Kasumi-1 (cell line): ENCODE measurements around the gene PRSS2.

ENCODE experiments used
- DNase-seq, 2 experiments: peaks; one replicate each; lab custom pipeline; 2025; lab: John Stamatoyannopoulos, UW

The PRSS2 gene

DNA sequence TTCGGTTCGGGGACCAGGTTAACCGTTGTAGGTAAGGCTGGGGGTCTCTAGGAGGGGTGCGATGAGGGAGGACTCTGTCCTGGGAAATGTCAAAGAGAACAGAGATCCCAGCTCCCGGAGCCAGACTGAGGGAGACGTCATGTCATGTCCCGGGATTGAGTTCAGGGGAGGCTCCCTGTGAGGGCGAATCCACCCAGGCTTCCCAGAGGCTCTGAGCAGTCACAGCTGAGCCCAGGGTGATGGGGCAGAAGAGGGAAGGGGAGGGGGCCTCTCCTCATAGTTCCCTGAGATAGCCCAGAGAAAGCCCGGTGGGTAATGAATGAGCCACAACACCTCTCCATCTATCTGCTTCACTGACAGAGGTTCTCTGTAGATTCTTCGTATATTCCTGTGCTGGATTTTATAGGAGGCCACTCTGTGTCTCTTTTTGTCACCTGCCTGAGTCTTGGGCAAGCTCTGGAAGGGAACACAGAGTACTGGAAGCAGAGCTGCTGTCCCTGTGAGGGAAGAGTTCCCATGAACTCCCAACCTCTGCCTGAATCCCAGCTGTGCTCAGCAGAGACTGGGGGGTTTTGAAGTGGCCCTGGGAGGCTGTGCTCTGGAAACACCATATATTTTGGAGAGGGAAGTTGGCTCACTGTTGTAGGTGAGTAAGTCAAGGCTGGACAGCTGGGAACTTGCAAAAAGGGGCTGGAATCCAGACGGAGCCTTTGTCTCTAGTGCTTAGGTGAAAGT, 16.4 kb downstream of the PRSS2 start:
- no peak for DNase-seq

DNA sequence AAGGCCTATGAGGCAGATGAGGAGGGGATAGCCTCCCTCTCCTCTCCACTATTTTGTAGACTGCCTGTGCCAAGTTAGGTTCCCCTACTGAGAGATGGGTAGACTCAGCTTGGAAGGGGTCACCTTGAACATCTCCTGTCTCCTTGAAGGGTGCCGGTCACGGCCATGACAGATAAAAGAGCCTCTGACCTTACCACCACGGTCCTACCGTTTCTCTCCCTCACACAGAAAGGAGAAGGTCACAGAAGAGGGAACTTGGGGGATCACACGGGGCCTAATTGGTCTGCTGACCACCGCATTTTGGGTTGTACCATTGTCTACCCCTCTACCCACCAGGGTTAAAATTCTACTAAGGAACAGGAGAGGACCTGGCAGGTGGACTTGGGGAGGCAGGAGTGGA, 17.0 kb downstream of the PRSS2 start:
- no peak for DNase-seq

DNA sequence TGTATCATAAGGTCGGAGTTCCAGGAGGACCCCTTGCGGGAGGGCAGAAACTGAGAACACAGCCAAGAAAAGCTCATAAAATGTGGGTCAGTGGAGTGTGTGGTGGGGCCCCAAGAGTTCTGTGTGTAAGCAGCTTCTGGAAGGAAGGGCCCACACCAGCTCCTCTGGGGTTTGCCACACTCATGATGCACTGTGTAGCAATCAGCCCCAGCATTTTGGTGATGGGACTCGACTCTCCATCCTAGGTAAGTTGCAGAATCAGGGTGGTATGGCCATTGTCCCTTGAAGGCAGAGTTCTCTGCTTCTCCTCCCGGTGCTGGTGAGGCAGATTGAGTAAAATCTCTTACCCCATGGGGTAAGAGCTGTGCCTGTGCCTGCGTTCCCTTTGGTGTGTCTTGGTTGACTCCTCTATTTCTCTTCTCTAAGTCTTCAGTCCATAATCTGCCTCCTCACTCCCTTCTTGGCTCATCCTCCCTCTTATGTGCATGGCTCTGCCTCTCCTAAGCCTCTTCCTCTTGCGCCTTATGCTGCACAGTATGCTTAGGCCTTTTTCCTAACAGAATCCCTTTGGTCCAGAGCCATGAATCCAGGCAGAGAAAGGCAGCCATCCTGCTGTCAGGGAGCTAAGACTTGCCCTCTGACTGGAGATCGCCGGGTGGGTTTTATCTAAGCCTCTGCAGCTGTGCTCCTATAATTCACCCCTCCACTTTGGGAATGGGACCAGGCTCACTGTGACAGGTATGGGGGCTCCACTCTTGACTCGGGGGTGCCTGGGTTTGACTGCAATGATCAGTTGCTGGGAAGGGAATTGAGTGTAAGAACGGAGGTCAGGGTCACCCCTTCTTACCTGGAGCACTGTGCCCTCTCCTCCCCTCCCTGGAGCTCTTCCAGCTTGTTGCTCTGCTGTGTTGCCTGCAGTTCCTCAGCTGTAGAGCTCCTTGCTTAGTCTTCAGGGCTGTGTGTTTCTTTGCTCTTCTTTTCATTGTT, 17.8 kb downstream of the PRSS2 start:
- DNase-seq = no peak

DNA sequence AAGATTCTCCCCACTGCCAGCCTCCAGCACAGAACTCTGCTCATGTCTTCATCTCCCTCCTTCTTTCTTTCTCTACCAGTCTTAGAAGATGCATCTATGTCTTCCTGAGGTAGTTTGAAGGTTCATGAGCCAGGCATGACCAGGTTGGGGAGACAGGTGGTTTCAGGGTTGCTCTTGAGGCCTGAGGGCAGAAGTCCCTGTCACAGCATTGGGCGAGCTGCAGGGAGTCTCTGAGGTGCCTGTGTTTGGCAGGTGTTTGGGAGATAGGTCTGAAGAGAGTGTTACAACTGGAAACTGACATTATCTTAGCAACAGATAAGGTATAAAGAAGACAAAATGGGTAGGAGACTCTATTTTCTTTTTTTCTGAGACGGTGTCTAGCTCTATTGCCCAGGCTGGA, 18.7 kb downstream of the PRSS2 start:
- no peak for DNase-seq

DNA sequence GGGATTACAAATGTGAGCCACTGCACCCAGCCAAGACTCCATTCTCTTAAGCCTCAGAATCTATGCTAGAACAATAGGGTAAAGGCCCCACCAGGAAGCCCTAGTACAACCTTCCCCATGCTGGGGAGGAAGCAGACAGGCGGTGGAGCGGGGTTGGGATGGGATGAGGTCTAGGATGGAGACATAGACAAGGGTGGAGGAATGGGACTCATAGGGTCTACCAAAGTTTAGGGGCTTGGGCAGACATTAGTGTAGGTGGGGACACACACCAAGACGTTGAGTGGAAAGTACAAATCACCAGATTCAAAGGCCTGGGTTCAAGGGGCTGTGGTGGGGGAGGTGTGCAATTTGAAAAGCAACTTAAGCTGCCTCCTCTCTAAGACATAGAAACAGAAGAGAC, 19.3 kb downstream of the PRSS2 start:
- DNase-seq = no peak

DNA sequence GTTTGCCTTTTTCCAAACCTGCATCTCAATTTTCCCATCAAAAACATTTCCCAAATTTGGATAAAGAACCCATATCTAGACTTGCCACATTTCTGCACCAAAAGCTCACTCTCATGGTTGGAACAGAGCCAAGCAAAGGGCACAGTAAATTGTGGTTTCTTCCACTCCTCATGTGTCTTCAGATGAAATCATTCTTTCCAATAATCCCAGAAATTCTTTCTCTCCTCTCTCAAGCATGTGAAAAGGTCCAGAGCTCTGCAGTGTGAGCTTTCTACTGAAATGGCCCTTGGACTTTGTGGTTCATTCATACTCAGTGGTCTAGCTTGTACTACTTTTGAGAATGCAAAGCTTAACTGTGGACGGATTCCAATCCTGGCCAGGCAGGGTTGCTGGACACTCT, 19.8 kb downstream of the PRSS2 start:
- DNase-seq = no peak

DNA sequence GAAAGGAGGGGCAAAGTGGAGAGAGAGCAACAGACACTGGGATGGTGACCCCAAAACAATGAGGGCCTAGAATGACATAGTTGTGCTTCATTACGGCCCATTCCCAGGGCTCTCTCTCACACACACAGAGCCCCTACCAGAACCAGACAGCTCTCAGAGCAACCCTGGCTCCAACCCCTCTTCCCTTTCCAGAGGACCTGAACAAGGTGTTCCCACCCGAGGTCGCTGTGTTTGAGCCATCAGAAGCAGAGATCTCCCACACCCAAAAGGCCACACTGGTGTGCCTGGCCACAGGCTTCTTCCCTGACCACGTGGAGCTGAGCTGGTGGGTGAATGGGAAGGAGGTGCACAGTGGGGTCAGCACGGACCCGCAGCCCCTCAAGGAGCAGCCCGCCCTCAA, 20.7 kb downstream of the PRSS2 start:
- DNase-seq = no peak

DNA sequence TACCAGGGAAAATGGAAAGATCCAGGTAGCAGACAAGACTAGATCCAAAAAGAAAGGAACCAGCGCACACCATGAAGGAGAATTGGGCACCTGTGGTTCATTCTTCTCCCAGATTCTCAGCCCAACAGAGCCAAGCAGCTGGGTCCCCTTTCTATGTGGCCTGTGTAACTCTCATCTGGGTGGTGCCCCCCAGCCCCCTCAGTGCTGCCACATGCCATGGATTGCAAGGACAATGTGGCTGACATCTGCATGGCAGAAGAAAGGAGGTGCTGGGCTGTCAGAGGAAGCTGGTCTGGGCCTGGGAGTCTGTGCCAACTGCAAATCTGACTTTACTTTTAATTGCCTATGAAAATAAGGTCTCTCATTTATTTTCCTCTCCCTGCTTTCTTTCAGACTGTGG, 21.4 kb downstream of the PRSS2 start:
- no peak for DNase-seq

DNA sequence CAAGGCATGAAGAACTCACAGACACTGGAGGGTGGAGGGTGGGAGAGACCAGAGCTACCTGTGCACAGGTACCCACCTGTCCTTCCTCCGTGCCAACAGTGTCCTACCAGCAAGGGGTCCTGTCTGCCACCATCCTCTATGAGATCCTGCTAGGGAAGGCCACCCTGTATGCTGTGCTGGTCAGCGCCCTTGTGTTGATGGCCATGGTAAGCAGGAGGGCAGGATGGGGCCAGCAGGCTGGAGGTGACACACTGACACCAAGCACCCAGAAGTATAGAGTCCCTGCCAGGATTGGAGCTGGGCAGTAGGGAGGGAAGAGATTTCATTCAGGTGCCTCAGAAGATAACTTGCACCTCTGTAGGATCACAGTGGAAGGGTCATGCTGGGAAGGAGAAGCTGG, 21.8 kb downstream of the PRSS2 start:
- DNase-seq = no peak

DNA sequence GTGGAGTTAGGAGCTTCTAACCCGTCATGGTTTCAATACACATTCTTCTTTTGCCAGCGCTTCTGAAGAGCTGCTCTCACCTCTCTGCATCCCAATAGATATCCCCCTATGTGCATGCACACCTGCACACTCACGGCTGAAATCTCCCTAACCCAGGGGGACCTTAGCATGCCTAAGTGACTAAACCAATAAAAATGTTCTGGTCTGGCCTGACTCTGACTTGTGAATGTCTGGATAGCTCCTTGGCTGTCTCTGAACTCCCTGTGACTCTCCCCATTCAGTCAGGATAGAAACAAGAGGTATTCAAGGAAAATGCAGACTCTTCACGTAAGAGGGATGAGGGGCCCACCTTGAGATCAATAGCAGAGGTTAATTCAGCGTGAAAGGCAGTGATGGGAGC, 22.4 kb downstream of the PRSS2 start:
- no peak for DNase-seq

DNA sequence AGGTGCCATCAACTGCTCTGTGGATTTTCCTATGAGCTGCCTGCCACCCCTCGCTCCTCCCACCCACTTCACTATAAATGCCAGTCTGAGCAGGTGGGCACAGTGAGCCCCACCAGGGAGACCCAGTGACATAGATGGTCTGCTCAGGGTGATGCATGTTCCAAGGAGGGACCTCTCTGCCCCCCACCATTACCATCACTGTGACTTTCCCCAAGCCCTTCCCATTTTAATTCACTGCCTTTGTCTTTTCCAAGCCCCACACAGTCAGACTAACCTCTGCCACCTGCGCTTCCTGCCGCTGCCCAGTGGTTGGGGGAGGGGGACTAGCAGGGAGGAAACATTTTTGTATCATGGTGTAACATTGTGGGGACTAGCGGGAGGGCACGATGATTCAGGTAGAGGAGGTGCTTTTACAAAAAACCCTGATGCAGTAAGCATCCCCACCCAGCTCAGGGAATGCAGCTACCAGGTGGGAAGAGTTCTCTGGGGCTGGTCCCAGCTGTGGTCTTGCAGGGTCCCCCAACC, 24.6 kb downstream of the PRSS2 start:
- DNase-seq = no peak

DNA sequence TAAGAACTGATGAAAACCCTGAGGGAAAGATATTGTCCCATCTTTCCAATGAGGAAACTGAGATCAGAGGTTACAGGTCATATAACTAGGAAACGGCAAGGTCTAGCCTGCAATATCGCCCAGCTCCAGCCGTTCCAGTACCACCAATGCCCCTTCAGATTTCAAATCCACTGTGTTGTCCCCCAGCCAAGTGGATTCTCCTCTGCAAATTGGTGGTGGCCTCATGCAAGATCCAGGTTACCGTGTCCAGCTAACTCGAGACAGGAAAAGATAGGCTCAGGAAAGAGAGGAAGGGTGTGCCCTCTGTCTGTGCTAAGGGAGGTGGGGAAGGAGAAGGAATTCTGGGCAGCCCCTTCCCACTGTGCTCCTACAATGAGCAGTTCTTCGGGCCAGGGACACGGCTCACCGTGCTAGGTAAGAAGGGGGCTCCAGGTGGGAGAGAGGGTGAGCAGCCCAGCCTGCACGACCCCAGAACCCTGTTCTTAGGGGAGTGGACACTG, 25.3 kb downstream of the PRSS2 start:
- DNase-seq = no peak

DNA sequence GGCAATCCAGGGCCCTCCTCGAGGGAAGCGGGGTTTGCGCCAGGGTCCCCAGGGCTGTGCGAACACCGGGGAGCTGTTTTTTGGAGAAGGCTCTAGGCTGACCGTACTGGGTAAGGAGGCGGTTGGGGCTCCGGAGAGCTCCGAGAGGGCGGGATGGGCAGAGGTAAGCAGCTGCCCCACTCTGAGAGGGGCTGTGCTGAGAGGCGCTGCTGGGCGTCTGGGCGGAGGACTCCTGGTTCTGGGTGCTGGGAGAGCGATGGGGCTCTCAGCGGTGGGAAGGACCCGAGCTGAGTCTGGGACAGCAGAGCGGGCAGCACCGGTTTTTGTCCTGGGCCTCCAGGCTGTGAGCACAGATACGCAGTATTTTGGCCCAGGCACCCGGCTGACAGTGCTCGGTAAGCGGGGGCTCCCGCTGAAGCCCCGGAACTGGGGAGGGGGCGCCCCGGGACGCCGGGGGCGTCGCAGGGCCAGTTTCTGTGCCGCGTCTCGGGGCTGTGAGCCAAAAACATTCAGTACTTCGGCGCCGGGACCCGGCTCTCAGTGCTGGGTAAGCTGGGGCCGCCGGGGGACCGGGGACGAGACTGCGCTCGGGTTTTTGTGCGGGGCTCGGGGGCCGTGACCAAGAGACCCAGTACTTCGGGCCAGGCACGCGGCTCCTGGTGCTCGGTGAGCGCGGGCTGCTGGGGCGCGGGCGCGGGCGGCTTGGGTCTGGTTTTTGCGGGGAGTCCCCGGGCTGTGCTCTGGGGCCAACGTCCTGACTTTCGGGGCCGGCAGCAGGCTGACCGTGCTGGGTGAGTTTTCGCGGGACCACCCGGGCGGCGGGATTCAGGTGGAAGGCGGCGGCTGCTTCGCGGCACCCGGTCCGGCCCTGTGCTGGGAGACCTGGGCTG, 26.0 kb downstream of the PRSS2 start:
- DNase-seq = no peak

DNA sequence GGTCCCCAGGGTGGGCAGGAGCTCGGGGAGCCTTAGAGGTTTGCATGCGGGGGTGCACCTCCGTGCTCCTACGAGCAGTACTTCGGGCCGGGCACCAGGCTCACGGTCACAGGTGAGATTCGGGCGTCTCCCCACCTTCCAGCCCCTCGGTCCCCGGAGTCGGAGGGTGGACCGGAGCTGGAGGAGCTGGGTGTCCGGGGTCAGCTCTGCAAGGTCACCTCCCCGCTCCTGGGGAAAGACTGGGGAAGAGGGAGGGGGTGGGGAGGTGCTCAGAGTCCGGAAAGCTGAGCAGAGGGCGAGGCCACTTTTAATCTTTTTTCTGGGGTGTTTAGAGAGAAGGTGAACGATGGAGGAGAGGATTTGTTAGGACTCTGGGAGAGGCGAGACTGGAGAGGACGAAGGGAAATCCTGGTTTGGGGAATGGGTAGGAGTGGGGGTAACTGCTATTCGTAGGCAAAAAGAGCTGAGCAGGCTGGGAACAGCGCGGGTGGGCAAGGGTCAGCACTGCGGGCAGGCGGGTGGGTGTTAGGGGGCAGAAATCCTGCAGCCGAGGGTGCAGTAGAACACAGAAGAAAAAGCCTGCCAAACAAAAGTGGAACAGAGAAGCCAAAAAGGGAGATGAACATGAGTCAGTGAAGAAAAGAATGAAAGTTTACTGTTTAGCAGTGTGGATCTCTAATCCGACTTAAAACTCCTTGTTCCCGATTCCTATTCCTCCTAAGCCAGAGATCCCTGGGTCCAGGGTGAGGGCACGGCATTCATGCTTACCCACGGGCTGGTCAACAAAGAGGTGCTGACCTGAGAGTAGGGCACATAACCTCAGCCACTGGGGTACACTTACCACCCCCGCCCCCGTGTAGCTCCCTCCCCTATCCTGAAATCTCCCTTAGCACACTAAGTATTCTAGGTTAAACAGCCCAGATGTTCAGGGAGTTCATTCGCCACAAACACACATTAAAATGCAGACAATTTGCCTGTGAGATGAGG, 26.9 kb downstream of the PRSS2 start:
- DNase-seq = no peak

DNA sequence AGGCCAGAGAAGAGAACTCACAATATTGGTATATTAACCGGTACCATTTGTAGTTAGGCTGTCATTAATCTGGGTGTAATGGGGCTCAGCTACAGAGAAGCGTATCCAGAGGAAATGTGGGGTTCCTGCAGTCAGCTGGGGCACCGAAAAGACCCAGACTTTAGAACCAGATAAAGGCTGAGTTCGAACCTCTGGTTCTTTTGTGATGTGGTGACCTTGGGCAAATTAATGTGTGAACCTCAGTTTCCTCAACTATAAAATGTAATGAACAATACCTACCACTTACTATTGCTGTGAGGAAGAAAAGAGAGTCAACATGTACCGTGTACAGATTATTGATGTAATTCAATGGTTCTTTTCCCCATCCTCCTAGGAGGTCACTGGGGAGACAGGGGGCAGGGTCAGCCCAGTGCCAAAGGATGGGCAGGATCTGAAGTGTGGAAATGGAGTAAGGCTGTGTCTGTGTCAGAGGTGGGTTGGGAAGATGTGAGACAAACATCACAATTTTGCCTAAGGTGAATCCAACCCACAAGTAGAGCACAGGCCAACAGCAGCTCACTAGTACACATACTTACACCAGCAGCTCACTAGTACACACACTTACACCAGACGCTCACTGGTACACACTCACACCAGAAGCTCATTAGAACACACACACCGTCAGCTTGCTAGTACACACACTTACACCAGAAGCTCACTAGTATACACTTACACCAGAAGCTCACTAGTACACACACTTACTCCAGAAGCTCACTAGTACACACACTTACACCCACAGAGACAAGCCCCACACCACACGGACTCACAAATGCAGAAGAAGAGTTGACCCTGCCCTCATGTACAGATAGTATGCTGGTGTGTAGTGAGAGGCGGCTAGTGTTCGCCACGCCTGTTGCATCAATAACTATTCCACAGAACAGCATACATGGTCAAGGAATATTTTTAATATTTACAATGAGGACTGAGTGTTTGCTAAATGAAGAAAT, 28.0 kb downstream of the PRSS2 start:
- DNase-seq = no peak

DNA sequence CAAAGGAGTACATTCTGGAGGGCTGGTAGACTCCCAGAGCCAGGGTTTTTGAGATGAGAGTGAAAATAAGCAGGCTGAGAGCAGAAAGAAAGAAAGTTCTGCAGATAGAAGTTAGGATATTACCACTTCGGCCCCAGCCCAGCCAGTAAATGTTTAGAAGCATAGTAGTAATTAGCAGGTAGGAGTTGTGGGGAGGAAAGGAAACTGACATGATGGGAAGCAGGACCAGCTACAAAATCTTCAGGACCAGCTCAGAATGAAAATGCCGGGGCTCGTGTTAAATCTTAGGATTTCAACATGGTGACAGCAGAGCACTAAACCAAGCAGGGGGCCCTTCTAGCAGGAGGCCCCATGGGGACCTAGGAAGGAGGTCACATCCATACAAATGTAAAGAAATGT, 28.7 kb downstream of the PRSS2 start:
- no peak for DNase-seq

DNA sequence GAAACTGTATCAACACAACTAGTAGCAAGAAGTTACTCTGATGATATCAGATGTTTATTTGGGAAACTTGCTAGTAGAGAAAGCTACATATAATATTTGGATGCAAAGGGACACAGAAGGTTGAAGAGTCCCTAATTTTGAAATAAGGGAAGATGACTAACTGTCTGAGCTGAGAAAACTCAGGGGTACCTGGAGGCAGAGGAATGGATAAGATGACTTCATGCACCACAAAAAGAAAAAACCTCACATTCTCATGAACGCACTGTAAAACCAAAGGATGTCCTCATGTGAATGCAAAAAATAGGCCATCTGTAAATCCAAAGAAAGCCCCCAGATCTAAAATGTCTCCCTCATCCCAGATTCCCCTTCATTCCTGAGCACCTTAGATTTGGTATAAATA, 29.3 kb downstream of the PRSS2 start:
- DNase-seq = no peak

DNA sequence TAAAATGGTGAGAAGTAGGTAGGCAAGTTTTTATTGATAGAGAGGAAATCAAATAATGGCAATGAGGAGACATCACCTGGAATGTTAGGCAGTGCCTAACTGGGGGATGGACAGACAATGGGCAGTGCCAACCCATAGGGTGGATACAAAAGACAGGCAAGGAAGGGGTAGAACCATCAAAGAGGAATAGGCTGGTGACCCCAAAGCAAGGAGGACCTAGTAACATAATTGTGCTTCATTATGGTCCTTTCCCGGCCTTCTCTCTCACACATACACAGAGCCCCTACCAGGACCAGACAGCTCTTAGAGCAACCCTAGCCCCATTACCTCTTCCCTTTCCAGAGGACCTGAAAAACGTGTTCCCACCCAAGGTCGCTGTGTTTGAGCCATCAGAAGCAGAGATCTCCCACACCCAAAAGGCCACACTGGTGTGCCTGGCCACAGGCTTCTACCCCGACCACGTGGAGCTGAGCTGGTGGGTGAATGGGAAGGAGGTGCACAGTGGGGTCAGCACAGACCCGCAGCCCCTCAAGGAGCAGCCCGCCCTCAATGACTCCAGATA, 30.0 kb downstream of the PRSS2 start:
- no peak for DNase-seq
